ENCODE results near the gene OR2W3. TPM values are rescaled to one million over a fixed set of nuclear protein-coding genes. Genes with fewer than 3 reads are reported as not detected.
"Not testable (repeated sequence)": the region's sequence is repeated elsewhere in the genome, so short reads cannot be mapped to it uniquely, and the experiment has no call there.

OR2W3 gene
- total RNA-seq, 1 donor from 2014 or later = 2.1 TPM

GRCh38 chr1:247913786-247914185, 18.4 kb downstream of the OR2W3 start:
- Histone ChIP-seq H3K27me3 (ENCODE audit: control insufficient read depth in 3 of 3, insufficient read depth in 3 of 3, low read length in 3 of 3) (no peaks in the 10 kb centered on the region), H3K27ac (ENCODE audit: low read depth, low read length) (no peak overlapping the region), H3K4me1 (ENCODE audit: control insufficient read depth in 3 of 3, insufficient read depth in 3 of 3, low read length in 3 of 3) (no peaks in the 10 kb centered on the region), H3K9me3 (ENCODE audit: control insufficient read depth in 3 of 3, low read length in 3 of 3) (no peaks in the 10 kb centered on the region), H3K9ac (ENCODE audit: low read depth in 1 of 3, low read length in 3 of 3) (no peak overlapping the region), H3K4me3 (ENCODE audit: low read length in 3 of 3) (no peak overlapping the region), H3K36me3 (ENCODE audit: control insufficient read depth in 3 of 3, insufficient read depth in 3 of 3, low read length in 3 of 3) (no peaks in the 10 kb centered on the region)

- Histone ChIP-seq H3K4me3 (ENCODE audit: low read length in 3 of 3) (no peak overlapping the region), H3K36me3 (ENCODE audit: control insufficient read depth in 3 of 3, insufficient read depth in 3 of 3, low read length in 3 of 3) (no peaks in the 10 kb centered on the region), H3K4me1 (ENCODE audit: control insufficient read depth in 3 of 3, insufficient read depth in 3 of 3, low read length in 3 of 3) (no peaks in the 10 kb centered on the region), H3K27me3 (ENCODE audit: control insufficient read depth in 3 of 3, insufficient read depth in 3 of 3, low read length in 3 of 3) (no peaks in the 10 kb centered on the region), H3K9ac (ENCODE audit: low read depth in 1 of 3, low read length in 3 of 3) (no peak overlapping the region), H3K9me3 (ENCODE audit: control insufficient read depth in 3 of 3, low read length in 3 of 3) (no peaks in the 10 kb centered on the region), H3K27ac (ENCODE audit: low read depth, low read length) (no peak overlapping the region)
These were observed 19.7 kb downstream of the OR2W3 start for GRCh38 chr1:247914941-247915662.

- Histone ChIP-seq H3K4me1 (ENCODE audit: control insufficient read depth in 3 of 3, insufficient read depth in 3 of 3, low read length in 3 of 3) (no peaks in the 10 kb centered on the region), H3K4me3 (ENCODE audit: low read length in 3 of 3) (no peak within 1 kb of the TSS), H3K36me3 (ENCODE audit: control insufficient read depth in 3 of 3, insufficient read depth in 3 of 3, low read length in 3 of 3) (no peaks in the 10 kb centered on the region), H3K27me3 (ENCODE audit: control insufficient read depth in 3 of 3, insufficient read depth in 3 of 3, low read length in 3 of 3) (no peaks in the 10 kb centered on the region), H3K27ac (ENCODE audit: low read depth, low read length) (no peak within 1 kb of the TSS), H3K9me3 (ENCODE audit: control insufficient read depth in 3 of 3, low read length in 3 of 3) (no peaks in the 10 kb centered on the region), H3K9ac (ENCODE audit: low read depth in 1 of 3, low read length in 3 of 3) (no peak within 1 kb of the TSS)
These were observed 24.6 kb downstream of the OR2W3 start, which contains the start of gene OR2T8 for GRCh38 chr1:247919952-247920351. Gene OR2T8, plus strand, starts transcription at chr1:247920252. Its CDS starts 766 bp downstream, at chr1:247921018.

- no peaks in the 10 kb centered on the region for H3K27me3 ChIP-seq (ENCODE audit: control insufficient read depth in 3 of 3, insufficient read depth in 3 of 3, low read length in 3 of 3)
- no peaks in the 10 kb centered on the region for H3K9me3 ChIP-seq (ENCODE audit: control insufficient read depth in 3 of 3, low read length in 3 of 3)
- no peaks in the 10 kb centered on the region for H3K4me1 ChIP-seq (ENCODE audit: control insufficient read depth in 3 of 3, insufficient read depth in 3 of 3, low read length in 3 of 3)
- H3K4me3 ChIP-seq (ENCODE audit: low read length in 3 of 3) = no peak overlapping the region
- H3K27ac ChIP-seq (ENCODE audit: low read depth, low read length) = no peak overlapping the region
- H3K9ac ChIP-seq (ENCODE audit: low read depth in 1 of 3, low read length in 3 of 3) = no peak overlapping the region
- no peaks in the 10 kb centered on the region for H3K36me3 ChIP-seq (ENCODE audit: control insufficient read depth in 3 of 3, insufficient read depth in 3 of 3, low read length in 3 of 3)
These were observed 28.6 kb downstream of the OR2W3 start for GRCh38 chr1:247923941-247924340.

- Histone ChIP-seq H3K27ac (ENCODE audit: low read depth, low read length) (no peak within 1 kb of the TSS), H3K27me3 (ENCODE audit: control insufficient read depth in 3 of 3, insufficient read depth in 3 of 3, low read length in 3 of 3) (no peaks in the 10 kb centered on the region), H3K4me1 (ENCODE audit: control insufficient read depth in 3 of 3, insufficient read depth in 3 of 3, low read length in 3 of 3) (no peaks in the 10 kb centered on the region), H3K4me3 (ENCODE audit: low read length in 3 of 3) (no peak within 1 kb of the TSS), H3K9ac (ENCODE audit: low read depth in 1 of 3, low read length in 3 of 3) (no peak within 1 kb of the TSS), H3K36me3 (ENCODE audit: control insufficient read depth in 3 of 3, insufficient read depth in 3 of 3, low read length in 3 of 3) (no peaks in the 10 kb centered on the region), H3K9me3 (ENCODE audit: control insufficient read depth in 3 of 3, low read length in 3 of 3) (no peaks in the 10 kb centered on the region)
These were observed 29.5 kb downstream of the OR2W3 start, which contains the start of gene OR2AJ1 for GRCh38 chr1:247924868-247925267. Gene OR2AJ1, plus strand, starts transcription at chr1:247924889. Its CDS starts 8,880 bp downstream, at chr1:247933769.

DNA sequence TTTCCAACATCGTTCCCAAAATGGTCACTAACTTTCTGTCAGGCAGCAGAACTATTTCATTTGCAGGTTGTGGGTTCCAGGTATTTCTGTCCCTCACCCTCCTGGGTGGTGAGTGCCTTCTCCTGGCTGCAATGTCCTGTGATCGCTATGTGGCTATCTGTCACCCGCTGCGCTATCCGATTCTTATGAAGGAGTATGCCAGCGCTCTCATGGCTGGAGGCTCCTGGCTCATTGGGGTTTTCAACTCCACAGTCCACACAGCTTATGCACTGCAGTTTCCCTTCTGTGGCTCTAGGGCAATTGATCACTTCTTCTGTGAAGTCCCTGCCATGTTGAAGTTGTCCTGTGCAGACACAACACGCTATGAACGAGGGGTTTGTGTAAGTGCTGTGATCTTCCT, 38.6 kb downstream of the OR2W3 start:
- H3K36me3 ChIP-seq (ENCODE audit: control insufficient read depth in 3 of 3, insufficient read depth in 3 of 3, low read length in 3 of 3) = no peaks in the 10 kb centered on the region
- peaks cover 0 to 7% (median 0%) of the 10 kb centered on the region in 3 donors for H3K9me3 ChIP-seq (ENCODE audit: control insufficient read depth in 3 of 3, low read length in 3 of 3)
- no peak overlapping the region for H3K9ac ChIP-seq (ENCODE audit: low read depth in 1 of 3, low read length in 3 of 3)
- no peak overlapping the region for H3K4me3 ChIP-seq (ENCODE audit: low read length in 3 of 3)
- H3K27ac ChIP-seq (ENCODE audit: low read depth, low read length) = no peak overlapping the region
- no peaks in the 10 kb centered on the region for H3K4me1 ChIP-seq (ENCODE audit: control insufficient read depth in 3 of 3, insufficient read depth in 3 of 3, low read length in 3 of 3)
- H3K27me3 ChIP-seq (ENCODE audit: control insufficient read depth in 3 of 3, insufficient read depth in 3 of 3, low read length in 3 of 3) = no peaks in the 10 kb centered on the region

DNA sequence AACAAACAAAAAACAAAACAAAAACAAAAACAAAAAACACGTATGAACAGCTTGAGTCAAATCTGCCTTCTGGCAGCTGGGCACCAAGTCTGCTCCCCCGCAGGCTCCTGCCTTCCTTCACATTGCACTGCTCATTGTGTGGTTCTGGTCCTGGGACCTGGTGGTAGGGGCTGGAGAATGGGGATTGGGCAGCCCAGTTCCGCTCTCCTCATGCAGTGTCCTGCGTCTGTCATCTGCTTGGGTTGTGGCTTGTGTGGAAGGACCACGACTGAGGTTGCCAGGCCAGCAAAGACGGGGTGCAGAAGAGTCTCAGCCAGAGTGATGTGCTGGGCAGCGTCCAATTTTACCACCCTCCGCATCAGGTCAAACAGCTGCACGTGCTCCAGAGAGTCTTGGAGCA, 40.4 kb downstream of the OR2W3 start:
- H3K4me1 ChIP-seq (ENCODE audit: control insufficient read depth in 3 of 3, insufficient read depth in 3 of 3, low read length in 3 of 3) = no peaks in the 10 kb centered on the region
- no peak overlapping the region for H3K9ac ChIP-seq (ENCODE audit: low read depth in 1 of 3, low read length in 3 of 3)
- H3K9me3 ChIP-seq (ENCODE audit: control insufficient read depth in 3 of 3, low read length in 3 of 3) = peaks cover 0 to 7% (median 0%) of the 10 kb centered on the region in 3 donors
- no peak overlapping the region for H3K4me3 ChIP-seq (ENCODE audit: low read length in 3 of 3)
- no peaks in the 10 kb centered on the region for H3K36me3 ChIP-seq (ENCODE audit: control insufficient read depth in 3 of 3, insufficient read depth in 3 of 3, low read length in 3 of 3)
- H3K27me3 ChIP-seq (ENCODE audit: control insufficient read depth in 3 of 3, insufficient read depth in 3 of 3, low read length in 3 of 3) = no peaks in the 10 kb centered on the region
- no peak overlapping the region for H3K27ac ChIP-seq (ENCODE audit: low read depth, low read length)

DNA sequence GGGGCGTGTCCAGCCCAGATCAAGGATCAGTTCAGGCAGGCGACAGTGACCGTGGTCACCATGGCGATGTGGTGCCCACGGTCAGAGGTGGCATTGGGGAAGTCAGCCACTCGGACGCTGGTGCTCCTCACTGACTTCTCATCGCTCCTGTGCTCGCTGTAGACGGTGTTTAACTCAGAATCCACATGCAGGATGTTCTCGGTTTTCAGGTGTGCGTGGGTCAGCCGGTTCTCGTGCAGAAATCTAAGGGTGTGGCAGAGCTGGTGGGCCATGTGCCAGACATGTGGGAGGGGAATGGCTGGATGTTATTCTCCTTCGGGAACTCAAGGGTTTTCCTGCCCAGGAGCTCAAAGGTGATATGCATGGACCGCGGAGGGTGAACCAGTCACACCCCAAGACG, 41.0 kb downstream of the OR2W3 start:
- no peaks in the 10 kb centered on the region for H3K4me1 ChIP-seq (ENCODE audit: control insufficient read depth in 3 of 3, insufficient read depth in 3 of 3, low read length in 3 of 3)
- no peak overlapping the region for H3K4me3 ChIP-seq (ENCODE audit: low read length in 3 of 3)
- H3K9me3 ChIP-seq (ENCODE audit: control insufficient read depth in 3 of 3, low read length in 3 of 3) = peaks cover 0 to 7% (median 0%) of the 10 kb centered on the region in 3 donors
- H3K27ac ChIP-seq (ENCODE audit: low read depth, low read length) = no peak overlapping the region
- H3K36me3 ChIP-seq (ENCODE audit: control insufficient read depth in 3 of 3, insufficient read depth in 3 of 3, low read length in 3 of 3) = no peaks in the 10 kb centered on the region
- H3K9ac ChIP-seq (ENCODE audit: low read depth in 1 of 3, low read length in 3 of 3) = no peak overlapping the region
- H3K27me3 ChIP-seq (ENCODE audit: control insufficient read depth in 3 of 3, insufficient read depth in 3 of 3, low read length in 3 of 3) = no peaks in the 10 kb centered on the region

DNA sequence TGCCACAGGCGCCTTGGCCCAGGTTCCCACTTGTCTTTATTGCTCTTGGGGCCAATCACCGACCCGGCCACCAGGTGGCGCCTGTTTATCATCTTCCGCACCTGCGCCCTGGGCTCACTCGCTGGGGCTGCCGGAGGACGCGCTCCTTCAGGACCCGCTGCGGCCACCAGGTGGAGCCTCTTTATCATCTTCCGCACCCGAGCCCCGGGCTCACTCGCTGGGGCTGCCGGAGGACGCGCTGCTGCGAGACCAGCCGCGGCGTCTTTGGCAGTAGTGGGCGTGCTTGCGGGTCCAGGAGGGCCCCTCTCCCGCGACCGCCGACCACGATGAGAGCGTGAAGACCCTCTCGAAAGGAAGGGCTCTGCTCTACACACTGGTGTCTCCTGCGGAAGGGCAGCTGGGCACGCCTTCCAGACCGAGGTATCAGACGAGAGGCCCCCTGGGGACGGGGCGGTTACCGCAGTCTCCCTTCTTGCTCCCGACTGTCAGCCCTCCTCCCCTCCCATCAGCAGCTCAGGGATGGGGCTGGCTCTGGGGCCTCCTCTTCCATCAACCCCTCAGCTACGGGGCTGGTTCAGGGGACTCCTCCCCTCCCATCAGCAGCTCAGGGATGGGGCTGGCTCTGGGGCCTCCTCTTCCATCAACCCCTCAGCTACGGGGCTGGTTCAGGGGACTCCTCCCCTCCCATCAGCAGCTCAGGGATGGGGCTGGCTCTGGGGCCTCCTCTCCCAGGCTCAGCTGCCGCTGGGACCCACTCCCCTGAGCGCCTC, 41.8 kb downstream of the OR2W3 start:
- H3K9me3 ChIP-seq (ENCODE audit: control insufficient read depth in 3 of 3, low read length in 3 of 3); H3K9ac ChIP-seq (ENCODE audit: low read depth in 1 of 3, low read length in 3 of 3); H3K4me1 ChIP-seq (ENCODE audit: control insufficient read depth in 3 of 3, insufficient read depth in 3 of 3, low read length in 3 of 3); H3K36me3 ChIP-seq (ENCODE audit: control insufficient read depth in 3 of 3, insufficient read depth in 3 of 3, low read length in 3 of 3); H3K27me3 ChIP-seq (ENCODE audit: control insufficient read depth in 3 of 3, insufficient read depth in 3 of 3, low read length in 3 of 3); H3K27ac ChIP-seq (ENCODE audit: low read depth, low read length): not testable (repeated sequence)
- H3K4me3 ChIP-seq (ENCODE audit: low read length in 3 of 3) = peak overlapping the region in 1 of 3 donors; percentile 13

DNA sequence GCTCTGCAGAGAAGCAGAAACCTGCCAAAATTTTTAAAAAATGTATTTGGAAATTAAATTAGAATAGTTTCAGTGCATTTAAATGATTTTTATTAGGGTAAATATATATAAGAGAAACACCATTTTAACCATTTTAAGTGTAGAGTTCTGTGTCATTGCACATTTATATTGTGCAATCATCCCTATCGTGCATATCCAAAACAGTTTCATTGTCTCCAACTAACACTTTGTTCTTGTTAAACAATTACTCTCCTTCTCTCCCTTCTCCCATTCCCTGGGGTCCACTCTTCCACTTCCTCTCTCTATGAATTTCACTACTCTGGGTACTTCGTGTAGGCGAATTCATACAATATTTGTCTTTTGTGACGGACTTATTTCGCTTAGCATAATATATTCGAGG, 47.2 kb downstream of the OR2W3 start:
- Histone ChIP-seq H3K4me1 (ENCODE audit: control insufficient read depth in 3 of 3, insufficient read depth in 3 of 3, low read length in 3 of 3) (no peaks in the 10 kb centered on the region), H3K27me3 (ENCODE audit: control insufficient read depth in 3 of 3, insufficient read depth in 3 of 3, low read length in 3 of 3) (no peaks in the 10 kb centered on the region), H3K4me3 (ENCODE audit: low read length in 3 of 3) (no peak overlapping the region), H3K9me3 (ENCODE audit: control insufficient read depth in 3 of 3, low read length in 3 of 3) (peaks cover 0 to 3% (median 0%) of the 10 kb centered on the region in 3 donors), H3K36me3 (ENCODE audit: control insufficient read depth in 3 of 3, insufficient read depth in 3 of 3, low read length in 3 of 3) (no peaks in the 10 kb centered on the region), H3K27ac (ENCODE audit: low read depth, low read length) (no peak overlapping the region), H3K9ac (ENCODE audit: low read depth in 1 of 3, low read length in 3 of 3) (no peak overlapping the region)
